GM12878 (cell line): ENCODE results near the gene SLC26A1. TPM values are rescaled to one million over a fixed set of nuclear protein-coding genes. Genes with fewer than 3 reads are reported as not detected.

ENCODE experiments used
- ATAC-seq: fragments of 200-7000 bp; cut with Tn5 transposase; 3 replicates; pipeline ENCODE4 v1.9.1; 2020; ENCODE audit warnings: mild to moderate bottlenecking, moderate library complexity
- BruUV-seq: library from RNA; stranded (reverse); fragments of 400-500 nt; replicated peaks from 2 replicates; lab custom pipeline; 2021; lab: Mats Ljungman, UMichigan
- CTCF ChIA-PET: fragments of 300-600 bp; sonication (Branson Sonifier 250); formaldehyde crosslinking; extraction: SDS; loops from one replicate; lab custom pipeline; 2021; ENCODE audit warnings: inconsistent platforms; lab: Yijun Ruan, JAX
- POLR2A ChIA-PET: fragments of 350-600 bp; formaldehyde crosslinking; extraction: SDS; loops from one replicate; lab custom pipeline; 2021; ENCODE audit warnings: inconsistent platforms; lab: Charles Lee
- RAD21 ChIA-PET: fragments of 300-600 bp; sonication (Branson Sonifier 250); formaldehyde crosslinking; loops from one replicate; lab custom pipeline; 2023; ENCODE audit warnings: antibody characterized with exemption; ENCODE audit not compliant: unreplicated experiment; lab: Charles Lee
- SMC1A ChIA-PET: fragments of 300-600 bp; sonication (Branson Sonifier 250); formaldehyde crosslinking; loops from one replicate; lab custom pipeline; 2023; ENCODE audit not compliant: unreplicated experiment, uncharacterized antibody; lab: Charles Lee
- DNase-seq: peaks from one replicate; pipeline ENCODE4 v3.0.0-alpha.2; 2011; ENCODE audit warnings: low read depth, low spot score
- FAIRE-seq: peaks from 3 replicates; lab custom pipeline; 2011; peaks lifted over from hg19 to GRCh38; lab: Jason Lieb, UNC
- H2AFZ ChIP-seq: 2 replicates; pipeline ENCODE4 v1.6.0; 2011; ENCODE audit warnings: low read depth, low read length, control low read depth; ENCODE audit not compliant: control insufficient read depth
- H3K27ac ChIP-seq: 2 replicates; pipeline ENCODE4 v1.5.1; 2011; ENCODE audit warnings: control low read depth; ENCODE audit not compliant: control insufficient read depth, insufficient read depth
- H3K27me3 ChIP-seq, 2 experiments: replicated peaks in 1 of 2; 2 replicates each; pipeline versions ENCODE4 v1.6.0 to v1.6.1; 2011; ENCODE audit warnings: low read length in 1 of 2; ENCODE audit not compliant: control insufficient read depth in 2 of 2, insufficient read depth in 2 of 2
- H3K36me3 ChIP-seq, 2 experiments: 2 replicates each; pipeline ENCODE4 v1.5.1; 2011; ENCODE audit warnings: low read length in 1 of 2; ENCODE audit not compliant: control insufficient read depth in 2 of 2, insufficient read depth in 2 of 2
- H3K4me1 ChIP-seq: 2 replicates; pipeline ENCODE4 v1.6.1; 2011; ENCODE audit warnings: mild to moderate bottlenecking, low read length, moderate library complexity, mixed read lengths; ENCODE audit not compliant: control insufficient read depth, insufficient read depth
- H3K4me2 ChIP-seq: 2 replicates; pipeline ENCODE4 v1.6.0; 2011; ENCODE audit warnings: control low read depth; ENCODE audit not compliant: control insufficient read depth, insufficient read depth
- H3K4me3 ChIP-seq: fragments of 200-600 bp; sonication (generic); 2 replicates; pipeline ENCODE4 v1.5.1; 2016
- H3K79me2 ChIP-seq: 2 replicates; pipeline ENCODE4 v1.6.0; 2011; ENCODE audit warnings: low read length; ENCODE audit not compliant: control insufficient read depth, insufficient read depth
- H3K9ac ChIP-seq: 2 replicates; pipeline ENCODE4 v1.8.0; 2011; ENCODE audit warnings: low read length, control low read depth, mixed read lengths; ENCODE audit not compliant: control insufficient read depth, insufficient read depth
- H3K9me3 ChIP-seq: replicated peaks from 3 replicates; pipeline ENCODE4 v1.5.1; 2011; ENCODE audit warnings: mild to moderate bottlenecking, low read length; ENCODE audit not compliant: control insufficient read depth, insufficient read depth
- H4K20me1 ChIP-seq: 2 replicates; pipeline ENCODE4 v1.6.0; 2011; ENCODE audit not compliant: control insufficient read depth, insufficient read depth
- CBX5 ChIP-seq: sonication (generic); IDR thresholded peaks from 2 replicates; pipeline ENCODE4 v1.6.1; 2016; ENCODE audit warnings: low read depth, moderate library complexity, mild to moderate bottlenecking, inconsistent platforms
- DPF2 ChIP-seq: fragments of 450-650 bp; IDR thresholded peaks from 2 replicates; pipeline ENCODE4 v1.6.1; 2017; ENCODE audit warnings: mild to moderate bottlenecking
- E2F4 ChIP-seq: IDR thresholded peaks from 2 replicates; pipeline ENCODE4 v1.6.1; 2012; ENCODE audit warnings: low read depth, low read length, improper control_type of control experiment
- FOXM1 ChIP-seq: IDR thresholded peaks from 2 replicates; pipeline ENCODE4 v1.6.1; 2012; ENCODE audit warnings: low read depth, mild to moderate bottlenecking, inconsistent platforms, low read length, moderate library complexity
- IRF5 ChIP-seq: fragments of 450-650 bp; IDR thresholded peaks from 2 replicates; pipeline ENCODE4 v1.6.1; 2017; ENCODE audit warnings: borderline replicate concordance
- NR2C1 ChIP-seq: fragments of 450-650 bp; IDR thresholded peaks from 2 replicates; pipeline ENCODE4 v1.6.1; 2017; ENCODE audit warnings: antibody characterized with exemption, mild to moderate bottlenecking, moderate library complexity
- PAX5 ChIP-seq: IDR thresholded peaks from 2 replicates; pipeline ENCODE4 v1.6.1; 2011; ENCODE audit warnings: low read depth, low read length, borderline replicate concordance
- POLR2AphosphoS5 ChIP-seq: IDR thresholded peaks from 2 replicates; pipeline ENCODE4 v1.6.1; 2011; ENCODE audit warnings: mild to moderate bottlenecking, low read length, inconsistent platforms
- RFX5 ChIP-seq: IDR thresholded peaks from 2 replicates; pipeline ENCODE4 v1.6.1; 2011; ENCODE audit warnings: low read depth, low read length, improper control_type of control experiment
- TARDBP ChIP-seq: IDR thresholded peaks from 2 replicates; pipeline ENCODE4 v1.6.1; 2016; ENCODE audit warnings: borderline replicate concordance
- TCF12 ChIP-seq: IDR thresholded peaks from 2 replicates; pipeline ENCODE4 v1.6.1; 2011; ENCODE audit warnings: low read depth, mild to moderate bottlenecking, low read length
- YBX1 ChIP-seq: fragments of 450-650 bp; IDR thresholded peaks from 2 replicates; pipeline ENCODE4 v1.6.1; 2016; ENCODE audit warnings: antibody characterized with exemption
- YY1 ChIP-seq: IDR thresholded peaks from 2 replicates; pipeline ENCODE4 v1.6.1; 2011; ENCODE audit warnings: low read depth, mild to moderate bottlenecking, low read length
- ZNF217 ChIP-seq: fragments of 450-650 bp; IDR thresholded peaks from 2 replicates; pipeline ENCODE4 v1.6.1; 2017; ENCODE audit warnings: antibody characterized with exemption, mild to moderate bottlenecking
- ZNF384 ChIP-seq: IDR thresholded peaks from 2 replicates; pipeline ENCODE4 v1.6.1; 2012; ENCODE audit warnings: low read depth, mild to moderate bottlenecking, low read length, improper control_type of control experiment, borderline replicate concordance
- ZNF592 ChIP-seq: fragments of 450-650 bp; IDR thresholded peaks from 2 replicates; pipeline ENCODE4 v1.6.1; 2017; ENCODE audit warnings: mild to moderate bottlenecking, moderate library complexity
- ZSCAN29 ChIP-seq: fragments of 450-650 bp; IDR thresholded peaks from 2 replicates; pipeline ENCODE4 v1.6.1; 2017; ENCODE audit warnings: mild to moderate bottlenecking, moderate library complexity
- WGBS: methylation state at CpG from one replicate; pipeline ENCODE4 v1.1.6; 2016; ENCODE audit warnings: low lambda C conversion rate; ENCODE audit not compliant: insufficient replicate concordance, insufficient coverage; ENCODE audit errors: missing lambda C conversion rate; 5-methylcytosine and 5-hydroxymethylcytosine counted together
- in situ Hi-C: fragments of 300-500 bp; cut with MboI; formaldehyde crosslinking; loops from 9 replicates; pipeline ENCODE4 v1.14.3; 2018; ENCODE audit warnings: mixed read lengths
- intact Hi-C: fragments of 100-400 bp; cut with micrococcal nuclease; formaldehyde crosslinking; loops from one replicate; pipeline ENCODE4 v1.14.2; 2022; ENCODE audit not compliant: unreplicated experiment
- polyA plus RNA-seq, 11 experiments: library from polyadenylated mRNA; depleted of rRNA in 4 of 11; unstranded in 6 of 11; stranded (reverse) in 5 of 11; fragments of >200 nt; fragmentation: Nextera tagmentation in 4 of 11; fragmentation: Illumina TruSeq in 1 of 11; extraction: Ambion mirVana in 4 of 11; extraction: Trizol in 1 of 11; gene quantifications; 1 replicate in 1 of 11; 2 replicates in 10 of 11; pipeline versions ENCODE4 v1.2.1 to v1.2.3, GENCODE V29; 2011 to 2016; ENCODE audit warnings: inconsistent platforms in 2 of 11, missing spikeins in 2 of 11, low read depth in 1 of 11
- total RNA-seq, 4 experiments: library from RNA; depleted of rRNA in 3 of 4; stranded (reverse); fragments of >200 nt in 3 of 4; fragmentation: Illumina TruSeq in 1 of 4; extraction: Trizol in 1 of 4; gene quantifications; 2 replicates each; pipeline versions ENCODE4 v1.2.1 to v1.2.3, GENCODE V29; 2013 to 2021

Gene SLC26A1
- total and polyA plus RNA-seq, 10 of the 15 experiments (the other 5 are each of a cell fraction or from before 2014, with no cell fraction given): 0.05 to 0.96 (median 0.28) TPM; not detected in 5

- CTCF ChIA-PET: no interaction called here
- 77% methylated on average over 26 of the region's 26 CpGs for WGBS
- H4K20me1 ChIP-seq: no peaks in the 10 kb centered on the region
- H3K36me3 ChIP-seq: no peaks in the 10 kb centered on the region
- no peaks in the 10 kb centered on the region for H3K4me1 ChIP-seq
- no peak overlapping the region for H3K4me2 ChIP-seq
- in situ Hi-C loops (no loop called here), intact Hi-C loops (no loop called here)
- DNase-seq (no peak), ATAC-seq (no peak), FAIRE-seq (no peak)
- H2AFZ ChIP-seq: no peak overlapping the region
- no peaks in the 10 kb centered on the region for H3K79me2 ChIP-seq
- no peaks in the 10 kb centered on the region; the same call in 2 of the 3 replicates for H3K9me3 ChIP-seq
- SMC1A ChIA-PET: no interaction called here
- no TSS peak for BruUV-seq
- H3K9ac ChIP-seq: no peak overlapping the region
- H3K27ac ChIP-seq: no peak overlapping the region
- H3K27me3 ChIP-seq: no peaks in the 10 kb centered on the region
- H3K4me3 ChIP-seq: no peak overlapping the region
- RAD21 ChIA-PET: no interaction called here
- POLR2A ChIA-PET: no interaction called here
- no peak for TF ChIP-seq PAX5
- TF ChIP-seq E2F4: no peak
- no peak for TF ChIP-seq ZNF384
- TF ChIP-seq CBX5: no peak
- TF ChIP-seq TCF12: no peak
- no peak for TF ChIP-seq FOXM1
- TF ChIP-seq ZSCAN29: no peak
- TF ChIP-seq POLR2AphosphoS5: no peak
- TF ChIP-seq YY1: no peak
- TF ChIP-seq NR2C1: no peak
- no peak for TF ChIP-seq TARDBP
- no peak for TF ChIP-seq ZNF217
- no peak for TF ChIP-seq DPF2
- no peak for TF ChIP-seq RFX5
- TF ChIP-seq YBX1: no peak
- no peak for TF ChIP-seq ZNF592
- TF ChIP-seq IRF5: no peak
Observed at GRCh38 chr4:990746-991367, 2.3 kb downstream of the SLC26A1 start.
